ENCODE data around the gene RPL29. TPM values are rescaled to one million over a fixed set of nuclear protein-coding genes. Genes with fewer than 3 reads are reported as not detected.
"Not testable (repeated sequence)": the region's sequence is repeated elsewhere in the genome, so short reads cannot be mapped to it uniquely, and the experiment has no call there.

The RPL29 gene
- 466 TPM for total RNA-seq
- long read RNA-seq, transcript RPL29-201 (4 exons, 723 nt) = major isoform, 71 of 93 reads
- long read RNA-seq, partial matches to known transcripts = 20 of 93 reads
- long read RNA-seq, other reads (novel, unspliced or antisense) = 0 of 93 reads

DNA sequence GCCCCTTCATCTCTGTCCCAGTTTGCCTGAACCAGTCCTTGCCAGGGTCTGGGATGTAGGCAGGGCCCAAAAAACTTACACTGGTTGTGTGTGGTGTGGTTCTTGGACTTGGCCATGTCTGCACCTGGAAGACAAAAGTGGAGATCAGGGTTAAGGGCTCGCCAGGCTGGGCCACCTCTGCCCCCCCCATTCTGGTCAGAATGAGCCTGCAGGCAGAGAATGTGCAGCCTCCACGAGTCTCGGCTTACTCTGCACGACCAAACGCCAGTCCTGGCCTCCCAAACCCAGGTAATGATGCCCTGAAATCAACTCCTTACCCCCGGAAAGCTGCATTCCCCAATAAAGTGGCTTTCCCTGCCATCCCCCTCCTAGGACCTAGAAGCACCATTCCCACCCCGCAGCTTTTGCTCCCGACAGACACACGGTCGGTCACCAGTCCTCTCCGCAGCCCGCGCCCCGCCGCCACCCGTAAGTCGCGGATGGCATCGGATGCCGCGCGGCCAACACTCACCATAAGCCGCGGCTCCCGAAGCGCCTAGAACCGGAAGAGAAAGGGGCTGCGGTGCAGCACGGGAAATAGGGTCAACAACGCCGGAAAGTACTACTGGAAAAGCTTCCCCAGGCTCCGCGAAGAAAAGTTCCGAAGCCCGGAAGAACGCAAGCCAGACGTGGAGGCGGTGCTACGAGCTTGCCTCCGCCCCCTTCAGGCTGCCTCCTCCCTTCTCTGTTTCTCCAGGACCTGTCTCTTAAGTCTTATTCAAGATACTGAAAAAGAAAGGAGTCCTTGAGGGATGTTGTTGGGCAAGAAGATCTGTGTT lies at the start of gene RPL29:
RPL29 (minus strand) TSS at position 550 of the 818 bp plus-strand sequence; CDS start at position 116, 434 bp downstream.
- intact Hi-C loops (cut with DNase I) = loop anchor here (1.0 kb wide), 1 partner anchor 53 kb away; the partner anchor contains the start of gene PARP3
- DNase-seq (ENCODE audit: low spot score) = peak; percentile 96

DNA sequence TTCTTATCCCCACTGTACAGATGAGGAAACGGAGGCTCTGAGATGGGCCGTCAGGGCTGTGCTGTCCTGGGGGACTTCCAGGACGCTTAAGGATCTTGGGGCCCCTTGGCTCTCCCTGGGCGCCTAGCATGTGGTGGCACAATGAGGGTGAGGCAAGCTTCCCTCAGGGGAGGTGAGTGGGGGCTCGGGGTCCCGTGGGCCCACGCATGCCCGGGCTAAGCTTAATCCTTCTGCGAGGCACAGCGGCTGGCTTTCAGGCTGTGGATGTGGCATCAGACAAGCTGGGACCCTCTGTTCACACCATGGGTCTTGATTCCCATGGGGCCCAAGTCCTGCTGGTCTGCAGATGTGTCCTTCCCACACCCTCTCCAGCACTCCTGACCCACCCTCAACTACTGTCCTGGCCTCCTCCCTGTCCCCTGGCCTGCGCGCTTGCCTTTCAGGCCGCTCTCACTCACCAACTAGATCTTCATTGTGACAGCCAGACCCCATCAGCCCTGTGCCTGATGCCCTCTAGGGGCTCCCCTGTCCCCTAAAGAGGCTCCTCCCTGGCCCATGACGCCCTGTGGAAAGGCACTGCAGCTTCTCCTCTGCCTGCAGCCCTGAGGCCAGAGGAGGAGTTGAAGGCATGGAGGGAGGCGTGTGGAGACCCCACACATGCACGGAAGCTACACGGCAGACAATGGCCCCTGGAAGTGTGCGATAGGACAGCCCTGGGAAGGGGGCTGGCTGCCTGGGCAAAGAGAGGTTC lies 49.3 kb upstream of the RPL29 start:
- intact Hi-C loops (cut with DNase I) = no loop called here
- no peak for DNase-seq (ENCODE audit: low spot score)

DNA sequence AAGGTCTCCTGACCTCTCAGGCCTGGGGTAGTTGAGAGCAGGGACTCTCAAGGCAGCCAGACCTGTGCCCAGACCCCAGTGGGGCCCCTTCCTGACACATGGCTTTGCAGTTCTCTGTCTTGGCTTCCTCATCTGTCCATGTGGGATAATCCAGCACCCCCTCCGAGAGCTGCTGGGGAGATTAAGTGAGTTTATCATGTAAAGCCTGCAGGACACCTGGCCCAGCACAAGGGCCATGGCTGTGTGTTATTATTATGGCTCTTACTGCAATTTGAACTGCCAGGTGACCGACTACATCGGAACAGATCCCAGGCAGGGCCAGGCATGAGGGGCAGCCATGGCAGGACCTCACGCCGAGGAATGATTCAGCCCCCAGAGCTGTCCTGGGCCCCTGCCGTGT lies 48.1 kb upstream of the RPL29 start:
- intact Hi-C loops (cut with DNase I) = no loop called here
- no peak for DNase-seq (ENCODE audit: low spot score)

DNA sequence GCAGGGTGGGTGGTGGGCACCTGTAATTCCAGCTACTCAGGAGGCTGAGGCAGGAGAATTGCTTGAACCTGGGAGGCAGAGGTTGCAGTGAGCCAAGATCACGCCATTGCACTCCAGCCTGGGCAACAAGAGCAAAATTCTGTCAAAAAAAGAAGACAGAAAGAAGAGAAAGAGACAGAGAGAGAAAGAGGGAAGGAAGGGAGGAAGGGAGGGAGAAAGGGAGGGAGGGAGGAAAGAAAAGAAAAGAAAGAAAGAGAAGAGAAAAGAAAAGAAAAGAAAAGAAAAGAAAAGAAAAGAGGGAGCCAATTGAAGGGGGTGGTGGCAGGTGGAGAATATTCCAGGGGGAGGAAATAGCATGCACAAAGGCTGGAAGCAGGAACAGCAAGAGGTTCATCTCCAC lies 47.3 kb upstream of the RPL29 start:
- DNase-seq (ENCODE audit: low spot score); intact Hi-C loops (cut with DNase I): not testable (repeated sequence)

DNA sequence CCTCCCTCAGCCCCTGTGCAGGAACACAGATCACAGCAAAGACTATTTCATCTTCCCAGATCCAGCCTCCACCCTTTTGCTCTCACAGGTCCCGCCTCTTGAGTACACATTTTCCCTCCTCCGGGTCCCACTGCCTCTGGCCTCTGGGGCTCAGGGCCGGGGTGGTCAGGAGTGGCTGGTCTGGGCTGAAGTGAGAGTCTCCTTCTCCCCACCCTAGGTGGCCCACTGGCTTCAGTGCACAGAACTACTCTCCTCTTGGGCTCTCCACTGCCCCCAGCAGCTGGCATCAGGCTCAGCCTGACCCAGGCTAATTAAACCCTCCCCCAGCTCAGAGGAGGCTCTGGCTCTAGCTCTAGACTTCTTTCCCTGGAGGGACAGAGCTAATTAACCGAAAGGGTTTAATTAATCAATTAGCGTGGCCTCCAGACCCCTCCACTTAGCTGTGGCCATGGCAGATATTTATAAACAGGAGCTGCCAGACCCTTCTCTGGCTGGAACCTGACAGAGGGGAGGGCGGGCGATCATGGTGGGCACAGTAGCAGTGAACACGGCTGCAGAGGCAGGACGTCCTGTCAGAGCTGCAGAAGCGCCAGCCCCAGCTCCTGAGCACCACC lies 45.5 kb upstream of the RPL29 start:
- DNase-seq (ENCODE audit: low spot score) = no peak

DNA sequence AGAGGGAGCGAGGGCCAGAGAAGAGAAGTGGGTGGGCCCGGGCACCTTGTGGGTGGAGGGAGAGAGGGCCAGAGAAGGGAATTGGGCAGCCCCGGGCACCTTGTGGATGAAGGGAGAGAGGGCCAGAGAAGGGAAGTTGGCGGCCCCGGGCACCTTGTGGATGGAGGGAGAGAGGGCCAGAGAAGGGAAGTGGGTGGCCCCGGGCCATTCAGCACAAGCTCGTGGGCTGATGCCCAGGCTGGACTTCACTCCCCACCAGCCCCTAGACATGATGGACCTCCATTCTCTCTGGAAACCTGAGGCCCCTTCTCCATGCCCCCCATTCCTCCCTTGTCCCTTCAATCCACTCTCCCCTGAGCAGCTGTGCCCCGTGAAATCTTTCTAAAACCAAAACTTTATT lies 44.9 kb upstream of the RPL29 start:
- DNase-seq (ENCODE audit: low spot score) = no peak
- intact Hi-C loops (cut with DNase I) = no loop called here

More for the DNA sequence above, 45.5 kb upstream of the RPL29 start:
- intact Hi-C loops (cut with DNase I) = no loop called here

DNA sequence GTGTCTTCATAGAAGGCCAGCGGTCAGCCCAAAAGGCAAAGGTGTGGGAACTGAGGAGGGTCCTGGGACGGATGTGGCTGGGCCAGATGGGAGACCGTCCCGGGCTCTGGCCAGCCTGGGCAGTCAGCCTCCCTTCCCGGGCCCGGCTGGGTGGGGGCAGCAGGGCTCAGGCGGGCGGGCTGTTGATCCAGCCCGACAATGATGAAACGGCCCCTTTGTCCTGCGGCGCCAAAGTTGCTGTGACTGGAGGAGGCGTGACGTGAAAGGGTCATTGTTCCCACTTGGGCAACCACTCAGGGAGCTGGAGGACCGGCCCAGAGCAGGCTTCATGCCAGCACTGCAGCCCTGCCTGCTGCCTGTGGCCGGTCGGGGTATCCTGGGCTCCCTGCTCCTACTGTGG lies 44.2 kb upstream of the RPL29 start:
- DNase-seq (ENCODE audit: low spot score) = peak; percentile 91
- intact Hi-C loops (cut with DNase I) = no loop called here

DNA sequence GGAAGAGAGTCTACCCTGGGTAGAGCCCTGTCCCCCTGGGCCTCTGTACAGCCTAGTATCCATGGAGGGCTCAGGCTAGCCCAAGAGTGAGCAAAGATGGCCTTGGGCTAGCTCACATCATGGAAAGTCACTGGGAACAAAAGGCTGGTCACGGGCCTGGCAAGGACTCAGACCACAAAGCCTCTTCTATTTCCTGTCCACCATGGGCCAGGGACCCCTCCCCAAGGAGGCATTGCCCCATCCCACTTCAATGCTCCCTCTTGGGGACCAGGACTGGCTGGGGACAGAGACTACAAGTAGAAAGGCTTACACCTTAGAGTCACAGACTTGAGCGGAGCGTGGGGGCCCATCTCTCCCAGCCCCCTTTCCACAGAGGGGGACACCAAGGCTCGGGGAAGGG lies 43.7 kb upstream of the RPL29 start:
- no peak for DNase-seq (ENCODE audit: low spot score)

DNA sequence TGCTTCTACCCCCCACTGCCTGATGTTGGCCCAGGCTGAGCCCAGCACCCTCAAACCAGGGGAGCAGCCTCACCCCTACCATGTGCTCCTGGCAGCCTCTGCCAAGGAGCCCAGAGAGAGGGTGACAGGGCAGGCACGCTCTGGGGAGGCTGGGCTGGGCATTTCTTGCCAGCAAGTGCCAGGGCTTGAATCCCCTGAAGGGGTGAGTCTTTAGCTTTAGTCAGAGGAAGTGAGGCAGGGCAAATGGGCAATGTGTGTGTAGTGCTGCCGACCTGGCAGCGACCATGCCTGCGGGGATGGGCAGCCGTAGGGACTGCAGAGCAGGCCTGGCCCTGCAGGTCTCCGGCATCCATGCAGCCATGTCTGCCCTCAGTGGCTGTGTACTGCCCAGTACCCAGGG lies 42.5 kb upstream of the RPL29 start:
- no peak for DNase-seq (ENCODE audit: low spot score)
- intact Hi-C loops (cut with DNase I) = no loop called here

More for the DNA sequence above, 43.7 kb upstream of the RPL29 start:
- intact Hi-C loops (cut with DNase I) = no loop called here

DNA sequence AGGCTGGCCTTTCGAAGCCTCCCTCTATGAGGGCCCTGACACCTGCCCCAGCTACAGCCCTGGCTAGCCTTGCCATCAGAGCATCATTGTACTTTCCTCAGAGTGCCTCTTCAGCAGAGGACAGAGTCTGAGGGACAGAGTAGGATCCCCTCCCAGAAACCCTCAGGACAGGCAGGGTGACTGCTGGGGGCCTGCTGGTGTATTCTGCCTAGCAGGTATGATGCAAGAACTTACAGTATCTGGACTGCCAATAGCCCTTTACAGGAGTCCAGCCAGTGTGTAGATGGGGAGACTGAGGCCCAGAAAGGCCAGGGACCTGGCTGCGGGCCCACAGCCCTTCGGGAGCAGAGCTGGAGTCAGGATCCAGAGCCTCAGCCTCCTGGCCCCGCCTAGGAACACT lies 41.6 kb upstream of the RPL29 start:
- no peak for DNase-seq (ENCODE audit: low spot score)
- intact Hi-C loops (cut with DNase I) = no loop called here

DNA sequence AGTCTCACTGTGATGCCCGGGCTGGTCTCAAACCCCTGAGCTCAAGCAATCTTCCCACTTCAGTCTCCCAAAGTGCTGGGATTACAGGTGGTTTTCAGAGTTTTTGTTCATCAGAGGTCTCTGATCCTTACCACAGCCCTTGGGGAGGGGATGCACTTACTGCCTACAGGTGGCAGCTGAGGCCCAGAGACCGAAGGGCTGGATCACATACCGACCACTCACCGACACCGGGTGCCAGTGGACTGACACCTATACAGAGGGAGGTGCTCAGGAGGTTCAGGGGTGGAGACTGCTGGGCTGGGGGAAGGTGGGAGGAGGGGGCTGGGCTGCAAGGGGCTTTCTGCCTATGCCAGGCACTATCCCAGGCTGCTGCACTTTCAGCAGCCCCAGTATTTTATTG lies 41.1 kb upstream of the RPL29 start:
- no peak for DNase-seq (ENCODE audit: low spot score)
- intact Hi-C loops (cut with DNase I) = no loop called here

DNA sequence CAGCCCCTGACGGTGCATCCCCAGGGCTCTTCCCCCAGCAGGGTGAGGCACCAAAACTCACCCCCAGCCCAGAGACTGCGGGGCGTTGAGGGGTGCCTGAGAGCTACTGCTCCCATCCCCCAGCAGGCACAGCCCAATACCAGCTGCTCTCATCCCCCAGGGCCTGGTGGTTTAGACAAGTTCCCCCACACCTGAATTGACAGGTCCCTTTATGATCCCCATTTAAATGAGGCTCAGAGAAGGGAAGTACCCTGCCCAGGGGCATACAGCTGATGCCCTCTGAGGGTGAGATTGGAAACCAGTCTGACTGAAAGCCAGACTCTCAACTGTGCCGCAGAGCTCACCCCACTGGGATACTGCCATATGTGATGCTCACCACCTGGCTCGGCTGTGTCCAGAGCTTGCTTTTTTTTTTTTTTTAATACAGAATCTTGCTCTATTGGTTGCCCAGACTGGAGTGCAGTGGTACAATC lies 40.6 kb upstream of the RPL29 start:
- intact Hi-C loops (cut with DNase I) = no loop called here
- DNase-seq (ENCODE audit: low spot score) = no peak

DNA sequence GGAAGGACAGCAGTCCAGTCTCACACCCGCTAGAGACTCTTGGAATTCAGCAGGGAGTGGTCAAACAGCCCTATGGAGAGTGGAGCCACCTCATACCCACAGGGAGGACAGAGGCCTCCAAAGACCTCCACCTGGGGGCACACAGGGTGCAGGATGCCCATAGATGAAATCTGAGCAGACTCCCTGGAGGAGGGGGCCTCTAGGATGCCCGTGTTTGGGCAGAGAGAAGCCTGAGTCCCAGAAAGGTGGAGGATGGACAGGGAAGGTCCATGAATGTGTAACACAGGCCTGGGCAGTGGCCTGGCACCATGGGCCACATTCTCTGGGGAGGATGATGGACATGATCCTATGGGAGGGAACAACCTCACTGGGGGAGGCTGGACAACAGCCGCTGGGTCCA lies 39.0 kb upstream of the RPL29 start:
- DNase-seq (ENCODE audit: low spot score) = no peak
- intact Hi-C loops (cut with DNase I) = no loop called here

DNA sequence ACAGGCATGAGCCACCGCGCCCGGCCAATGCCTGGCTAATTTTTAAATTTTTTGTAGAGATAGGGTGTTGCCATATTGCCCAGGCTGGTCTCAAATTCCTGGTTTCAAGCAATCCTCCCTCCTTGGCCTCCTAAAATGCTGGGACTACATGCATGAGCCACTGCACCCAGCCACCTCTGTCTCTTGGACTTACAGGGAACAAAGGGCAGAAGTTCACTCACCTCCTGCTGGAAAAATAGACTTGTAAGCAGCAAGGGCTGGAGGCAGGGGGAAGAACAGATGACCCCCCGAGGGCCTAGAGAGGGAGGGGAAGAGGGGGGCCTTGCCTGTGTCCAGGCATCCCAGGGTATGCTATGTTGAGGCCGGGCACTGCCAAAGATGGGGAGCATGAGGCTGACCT lies 38.5 kb upstream of the RPL29 start:
- intact Hi-C loops (cut with DNase I) = no loop called here
- no peak for DNase-seq (ENCODE audit: low spot score)

DNA sequence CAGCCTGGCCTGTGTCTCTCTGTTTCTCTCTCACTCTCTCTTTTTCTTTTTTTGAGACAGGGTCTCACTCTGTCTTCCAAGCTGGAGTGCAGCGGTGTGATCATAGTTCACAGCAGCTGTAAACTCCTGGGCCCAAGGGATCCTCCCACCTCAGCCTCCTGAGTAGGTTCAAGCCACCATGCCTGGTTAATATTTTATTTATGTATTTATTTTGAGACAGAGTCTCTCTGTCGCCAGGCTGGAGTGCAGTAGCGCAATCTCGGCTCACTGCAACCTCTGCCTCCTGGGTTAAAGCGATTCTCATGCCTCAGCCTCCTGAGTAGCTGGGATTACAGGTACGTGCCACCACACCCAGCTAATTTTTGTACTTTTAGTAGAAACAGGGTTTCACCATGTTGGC lies 38.1 kb upstream of the RPL29 start:
- DNase-seq (ENCODE audit: low spot score); intact Hi-C loops (cut with DNase I): not testable (repeated sequence)

DNA sequence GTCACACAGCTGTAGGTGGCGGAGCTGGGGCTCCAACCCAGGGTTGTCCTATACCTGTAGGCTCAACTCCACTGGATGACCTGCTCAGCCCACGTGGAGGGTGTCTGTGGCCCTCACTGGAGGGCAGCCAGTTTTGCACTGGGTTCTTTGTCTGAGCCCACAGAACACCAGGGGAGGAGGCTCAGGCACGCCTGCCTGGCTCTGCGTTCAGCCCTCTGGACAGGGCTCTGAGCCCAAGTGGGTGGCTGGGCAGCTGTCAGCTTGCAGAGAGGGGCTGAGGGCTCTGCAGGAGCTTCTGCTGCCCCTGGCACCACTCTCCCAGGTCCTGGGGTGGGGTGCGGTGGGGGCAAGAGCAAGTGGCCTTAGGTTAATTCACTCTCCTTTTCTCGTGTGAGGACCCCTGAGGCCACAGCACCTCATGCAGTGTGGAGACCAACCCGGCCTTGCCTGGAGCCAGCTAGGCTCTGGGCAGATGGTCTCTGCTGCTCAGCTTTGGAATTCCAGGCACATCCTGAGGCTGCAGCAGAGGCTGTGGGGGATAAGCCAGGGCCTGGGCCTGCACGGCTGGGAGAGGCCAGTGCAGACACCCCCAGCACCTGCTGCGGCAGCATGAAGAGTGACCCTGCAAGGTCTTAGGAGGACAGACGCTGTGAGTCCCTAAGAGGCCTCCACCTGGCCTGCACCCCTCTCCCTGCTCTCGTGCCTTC lies 37.2 kb upstream of the RPL29 start:
- no peak for DNase-seq (ENCODE audit: low spot score)
- intact Hi-C loops (cut with DNase I) = no loop called here

DNA sequence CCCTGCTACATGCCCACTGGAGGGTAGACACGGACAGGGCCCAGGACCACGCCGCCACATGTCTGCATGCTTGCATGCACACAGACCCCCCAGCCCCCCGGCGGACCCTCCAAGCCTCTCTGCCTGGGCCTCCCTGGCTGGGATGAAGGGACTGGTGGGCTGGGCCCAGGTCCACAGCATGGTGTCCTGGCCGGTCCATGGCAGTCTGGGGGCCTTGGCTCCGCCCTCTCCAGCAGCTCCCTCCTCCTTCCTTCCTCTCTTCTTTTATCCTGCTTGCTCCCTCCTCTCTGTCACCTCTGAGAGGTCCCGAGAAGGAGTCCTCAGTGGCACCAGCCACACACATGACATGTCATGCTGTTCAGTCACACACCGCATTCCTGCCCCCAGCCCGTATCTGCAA lies 36.2 kb upstream of the RPL29 start:
- no peak for DNase-seq (ENCODE audit: low spot score)
- intact Hi-C loops (cut with DNase I) = no loop called here

DNA sequence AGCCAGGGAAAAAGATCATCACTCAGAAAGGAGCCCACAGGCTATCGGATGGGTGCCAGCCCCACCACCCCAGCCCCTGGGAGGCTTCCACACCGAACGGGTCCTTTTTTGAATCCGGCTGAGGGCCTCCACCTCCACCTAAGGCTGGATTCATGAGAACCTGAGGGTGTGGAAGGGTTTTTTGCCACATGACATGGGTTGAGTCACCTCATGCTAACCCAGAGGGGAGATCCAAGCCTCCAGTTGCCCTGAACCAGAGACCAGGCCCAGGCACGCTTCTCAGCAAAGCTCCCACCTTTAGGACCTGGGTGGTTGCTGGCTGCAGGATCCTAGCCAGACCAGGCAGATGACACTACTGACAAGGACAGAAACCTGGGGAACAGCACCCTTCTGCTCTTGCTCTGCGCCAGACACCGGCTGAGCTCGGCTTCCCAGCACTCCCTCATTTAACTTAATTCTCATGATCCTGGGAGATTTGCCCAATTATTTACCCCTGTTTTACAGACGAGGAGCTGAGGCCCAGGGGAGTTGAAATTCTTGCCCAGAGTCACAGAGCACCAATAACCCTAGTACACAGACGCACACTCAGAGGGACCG lies 35.1 kb upstream of the RPL29 start:
- DNase-seq (ENCODE audit: low spot score) = no peak
- intact Hi-C loops (cut with DNase I) = no loop called here

DNA sequence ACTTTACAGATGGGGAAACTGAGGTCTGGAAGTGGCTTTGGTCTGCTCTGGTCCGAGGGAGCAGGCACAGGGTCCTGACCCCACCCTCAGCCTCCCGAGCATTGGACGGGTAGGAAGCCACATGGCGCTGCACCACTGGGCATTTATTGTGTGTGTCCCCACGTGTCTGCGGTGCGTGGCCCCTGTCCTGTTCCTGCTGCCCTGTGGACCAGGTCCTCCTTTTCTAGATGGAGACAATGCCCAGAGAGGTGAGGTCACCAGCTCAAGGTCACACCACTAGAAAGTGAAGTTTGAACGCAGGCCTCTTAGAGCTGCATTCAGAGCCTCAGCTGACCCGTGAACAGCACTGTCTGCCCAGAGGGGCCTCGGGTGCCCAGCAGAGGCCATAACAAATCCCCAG lies 33.8 kb upstream of the RPL29 start:
- DNase-seq (ENCODE audit: low spot score) = no peak
- intact Hi-C loops (cut with DNase I) = no loop called here

Measured in cardiac septum (tissue), 1 donor.